HG03064 (cell line): ENCODE results near the gene EHF.

Experiments
- ATAC-seq: cut with Tn5 transposase; IDR thresholded peaks from one replicate; pipeline ENCODE4 v1.9.1; 2021; ENCODE audit warnings: low read depth; ENCODE audit not compliant: unreplicated experiment

EHF gene

GRCh38 chr11:34621876-34622275 is 983 bp downstream of the EHF start:
- ATAC-seq: no peak

GRCh38 chr11:34623463-34623862 is 2.6 kb downstream of the EHF start:
- ATAC-seq: no peak

- no peak for ATAC-seq
These were observed 3.2 kb downstream of the EHF start for GRCh38 chr11:34624069-34624468.

- ATAC-seq: no peak
These were observed 4.7 kb downstream of the EHF start for GRCh38 chr11:34625576-34625975.

GRCh38 chr11:34626393-34626792 is 5.5 kb downstream of the EHF start:
- ATAC-seq: no peak

GRCh38 chr11:34627197-34627596 is 6.3 kb downstream of the EHF start:
- ATAC-seq: no peak

GRCh38 chr11:34629711-34630110 is 8.8 kb downstream of the EHF start:
- no peak for ATAC-seq

GRCh38 chr11:34630544-34630943 is 9.7 kb downstream of the EHF start:
- no peak for ATAC-seq

GRCh38 chr11:34631297-34631696 is 10.4 kb downstream of the EHF start:
- no peak for ATAC-seq

- ATAC-seq: no peak
These were observed 10.8 kb downstream of the EHF start for GRCh38 chr11:34631737-34632104.

GRCh38 chr11:34632105-34632791 is 11.4 kb downstream of the EHF start:
- ATAC-seq: no peak

GRCh38 chr11:34633640-34633989 is 12.7 kb downstream of the EHF start:
- ATAC-seq: peak; percentile 19

- ATAC-seq: peak; percentile 75
These were observed 13.2 kb downstream of the EHF start for GRCh38 chr11:34633990-34634693.

GRCh38 chr11:34634694-34635062 is 13.8 kb downstream of the EHF start:
- ATAC-seq: no peak

GRCh38 chr11:34636127-34636526 is 15.2 kb downstream of the EHF start:
- no peak for ATAC-seq

- no peak for ATAC-seq
These were observed 16.4 kb downstream of the EHF start for GRCh38 chr11:34637303-34637702.

GRCh38 chr11:34638897-34639296 is 18.0 kb downstream of the EHF start:
- no peak for ATAC-seq

GRCh38 chr11:34639545-34639944 is 18.7 kb downstream of the EHF start:
- ATAC-seq: no peak

- no peak for ATAC-seq
These were observed 19.4 kb downstream of the EHF start for GRCh38 chr11:34640050-34640923.

GRCh38 chr11:34640924-34641275 is 20.0 kb downstream of the EHF start:
- no peak for ATAC-seq

- ATAC-seq: no peak
These were observed 20.6 kb downstream of the EHF start for GRCh38 chr11:34641456-34641855.
